ENCODE measurements around the gene RBP3. TPM values are rescaled to one million over a fixed set of nuclear protein-coding genes. Genes with fewer than 3 reads are reported as not detected.

The RBP3 gene
- total RNA-seq, result not detected

- H3K4me1 Mint-ChIP-seq, result no peaks in the 10 kb centered on the region
- H3K27ac Mint-ChIP-seq, result no peak within 1 kb of the TSS
- H3K9me3 Mint-ChIP-seq (ENCODE audit: low read depth), result no peaks in the 10 kb centered on the region
- intact Hi-C loops (cut with DNase I, micrococcal nuclease), result no loop called here
- DNase-seq (no peak), ATAC-seq (no peak)
- H3K27me3 Mint-ChIP-seq, result no peaks in the 10 kb centered on the region
- CTCF ChIA-PET, result interaction anchor here (1.0 kb wide), 2 partner anchors 29 to 37 kb away, joined by 3 read pairs; no protein-coding TSS in a partner anchor
- H3K36me3 Mint-ChIP-seq (ENCODE audit: low read depth), result no peaks in the 10 kb centered on the region
- no peak within 1 kb of the TSS for H3K4me3 Mint-ChIP-seq
- POLR2A ChIA-PET, result no interaction called here
Observed at GRCh38 chr10:47348138-47348651, at the start of gene RBP3. RBP3 (plus strand) TSS chr10:47348363; CDS start chr10:47348485, 122 bp downstream.

GRCh38 chr10:47298715-47299114 is 49.4 kb upstream of the RBP3 start:
- ATAC-seq, result no peak
- no peaks in the 10 kb centered on the region for H3K9me3 Mint-ChIP-seq (ENCODE audit: low read depth)
- no peak overlapping the region for H3K4me3 Mint-ChIP-seq
- CTCF ChIA-PET, result interaction anchor here (0.8 to 3.6 kb wide), 3 partner anchors 12 to 76 kb away, joined by 3 to 11 read pairs (median 4); no protein-coding TSS in a partner anchor
- POLR2A ChIA-PET, result interaction anchor here (0.7 kb wide), 1 partner anchor 13 kb away, joined by 3 read pairs; no protein-coding TSS in a partner anchor
- no peak overlapping the region for H3K27ac Mint-ChIP-seq
- no peak for DNase-seq
- H3K36me3 Mint-ChIP-seq (ENCODE audit: low read depth), result no peaks in the 10 kb centered on the region
- H3K27me3 Mint-ChIP-seq, result peaks cover 8% of the 10 kb centered on the region
- H3K4me1 Mint-ChIP-seq, result peaks cover 13% of the 10 kb centered on the region
- intact Hi-C loops (cut with DNase I, micrococcal nuclease), result no loop called here

- CTCF ChIA-PET, result interaction anchor here (0.6 to 0.7 kb wide), 3 partner anchors 21 to 252 kb away, joined by 3 read pairs; no protein-coding TSS in a partner anchor
- Mint-ChIP-seq H3K27ac (peak within 1 kb of the TSS; percentile 16), H3K4me3 (peak within 1 kb of the TSS; percentile 60), H3K27me3 (peaks cover 8% of the 10 kb centered on the region), H3K9me3 (ENCODE audit: low read depth) (no peaks in the 10 kb centered on the region), H3K4me1 (peaks cover 13% of the 10 kb centered on the region), H3K36me3 (ENCODE audit: low read depth) (no peaks in the 10 kb centered on the region)
- POLR2A ChIA-PET, result no interaction called here
- intact Hi-C loops (cut with DNase I, micrococcal nuclease), result loop anchor here in 1 of 2 experiments (10.0 kb wide), 1 partner anchor 95 kb away; no protein-coding TSS in a partner anchor
- DNase-seq (peak; percentile 49), ATAC-seq (peak; percentile 47)
Observed at GRCh38 chr10:47299611-47300428, 48.3 kb upstream of the RBP3 start, which contains the start of gene GDF10. GDF10 (plus strand) TSS chr10:47300197; CDS start chr10:47300652, 455 bp downstream.

- Mint-ChIP-seq H3K27me3 (peaks cover 8% of the 10 kb centered on the region), H3K4me3 (peak overlapping the region; percentile 60), H3K4me1 (peaks cover 13% of the 10 kb centered on the region), H3K27ac (no peak overlapping the region), H3K36me3 (ENCODE audit: low read depth) (no peaks in the 10 kb centered on the region), H3K9me3 (ENCODE audit: low read depth) (no peaks in the 10 kb centered on the region)
- ATAC-seq (peak; percentile 10), DNase-seq (no peak)
- intact Hi-C loops (cut with DNase I, micrococcal nuclease), result loop anchor here in 1 of 2 experiments (10.0 kb wide), 1 partner anchor 96 kb away; no protein-coding TSS in a partner anchor
- ChIA-PET POLR2A (no interaction called here), CTCF (interaction anchor here (0.7 to 1.4 kb wide), 3 partner anchors 11 to 82 kb away, joined by 3 read pairs; no protein-coding TSS in a partner anchor)
Observed at GRCh38 chr10:47300429-47300931, 47.7 kb upstream of the RBP3 start.

- Mint-ChIP-seq H3K27ac (no peak overlapping the region), H3K27me3 (peaks cover 8% of the 10 kb centered on the region), H3K4me1 (peaks cover 19% of the 10 kb centered on the region), H3K36me3 (ENCODE audit: low read depth) (no peaks in the 10 kb centered on the region), H3K4me3 (no peak overlapping the region), H3K9me3 (ENCODE audit: low read depth) (no peaks in the 10 kb centered on the region)
- CTCF ChIA-PET, result interaction anchor here (0.8 to 1.4 kb wide), 2 partner anchors 10 to 277 kb away, joined by 3 read pairs; no protein-coding TSS in a partner anchor
- ATAC-seq, result no peak
- POLR2A ChIA-PET, result no interaction called here
- intact Hi-C loops (cut with DNase I, micrococcal nuclease), result loop anchor here in 1 of 2 experiments (10.0 kb wide), 1 partner anchor 97 kb away; no protein-coding TSS in a partner anchor
- DNase-seq, result no peak
Observed at GRCh38 chr10:47301833-47302232, 46.3 kb upstream of the RBP3 start.

- Mint-ChIP-seq H3K9me3 (ENCODE audit: low read depth) (no peaks in the 10 kb centered on the region), H3K36me3 (ENCODE audit: low read depth) (no peaks in the 10 kb centered on the region), H3K27me3 (peaks cover 8% of the 10 kb centered on the region), H3K4me1 (peaks cover 24% of the 10 kb centered on the region), H3K4me3 (no peak overlapping the region), H3K27ac (no peak overlapping the region)
- intact Hi-C loops (cut with DNase I, micrococcal nuclease), result loop anchor here in 1 of 2 experiments (10.0 kb wide), 1 partner anchor 98 kb away; no protein-coding TSS in a partner anchor
- DNase-seq (no peak), ATAC-seq (no peak)
- CTCF ChIA-PET, result interaction anchor here (0.8 to 1.5 kb wide), 3 partner anchors 10 to 301 kb away, joined by 3 to 10 read pairs (median 4); no protein-coding TSS in a partner anchor
- POLR2A ChIA-PET, result no interaction called here
Observed at GRCh38 chr10:47303105-47303504, 45.1 kb upstream of the RBP3 start.

- Mint-ChIP-seq H3K36me3 (ENCODE audit: low read depth) (no peaks in the 10 kb centered on the region), H3K27ac (no peak overlapping the region), H3K4me3 (no peak overlapping the region), H3K27me3 (peaks cover 8% of the 10 kb centered on the region), H3K4me1 (peaks cover 24% of the 10 kb centered on the region), H3K9me3 (ENCODE audit: low read depth) (no peaks in the 10 kb centered on the region)
- ChIA-PET CTCF (interaction anchor here (1.3 to 1.5 kb wide), 2 partner anchors 9 to 256 kb away, joined by 4 to 10 read pairs; no protein-coding TSS in a partner anchor), POLR2A (no interaction called here)
- DNase-seq, result no peak
- intact Hi-C loops (cut with DNase I, micrococcal nuclease), result loop anchor here in 1 of 2 experiments (10.0 kb wide), 1 partner anchor 99 kb away; no protein-coding TSS in a partner anchor
- no peak for ATAC-seq
Observed at GRCh38 chr10:47303866-47304265, 44.3 kb upstream of the RBP3 start.

- Mint-ChIP-seq H3K27ac (no peak overlapping the region), H3K27me3 (peaks cover 4% of the 10 kb centered on the region), H3K4me3 (no peak overlapping the region), H3K9me3 (ENCODE audit: low read depth) (no peaks in the 10 kb centered on the region), H3K36me3 (ENCODE audit: low read depth) (no peaks in the 10 kb centered on the region), H3K4me1 (peaks cover 18% of the 10 kb centered on the region)
- ChIA-PET POLR2A (no interaction called here), CTCF (interaction anchor here (0.9 to 1.5 kb wide), 3 partner anchors 9 to 281 kb away, joined by 3 read pairs; no protein-coding TSS in a partner anchor)
- DNase-seq (no peak), ATAC-seq (no peak)
- intact Hi-C loops (cut with DNase I, micrococcal nuclease), result loop anchor here in 1 of 2 experiments (10.0 kb wide), 1 partner anchor 101 kb away; no protein-coding TSS in a partner anchor
Observed at GRCh38 chr10:47305566-47305965, 42.6 kb upstream of the RBP3 start.

GRCh38 chr10:47306387-47307210 is 41.6 kb upstream of the RBP3 start:
- Mint-ChIP-seq H3K4me3 (no peak overlapping the region), H3K27ac (no peak overlapping the region), H3K36me3 (ENCODE audit: low read depth) (no peaks in the 10 kb centered on the region), H3K9me3 (ENCODE audit: low read depth) (no peaks in the 10 kb centered on the region), H3K27me3 (no peaks in the 10 kb centered on the region), H3K4me1 (peaks cover 25% of the 10 kb centered on the region)
- ATAC-seq (no peak), DNase-seq (no peak)
- POLR2A ChIA-PET, result no interaction called here
- intact Hi-C loops (cut with DNase I, micrococcal nuclease), result loop anchor here in 1 of 2 experiments (10.0 kb wide), 1 partner anchor 102 kb away; no protein-coding TSS in a partner anchor
- CTCF ChIA-PET, result interaction anchor here (0.6 to 1.5 kb wide), 6 partner anchors 8 to 282 kb away, joined by 3 to 6 read pairs (median 3); no protein-coding TSS in a partner anchor

- ATAC-seq, result no peak
- Mint-ChIP-seq H3K27me3 (no peaks in the 10 kb centered on the region), H3K4me1 (peaks cover 30% of the 10 kb centered on the region), H3K4me3 (no peak overlapping the region), H3K9me3 (ENCODE audit: low read depth) (no peaks in the 10 kb centered on the region), H3K27ac (no peak overlapping the region), H3K36me3 (ENCODE audit: low read depth) (no peaks in the 10 kb centered on the region)
- intact Hi-C loops (cut with DNase I, micrococcal nuclease), result loop anchor here in 1 of 2 experiments (10.0 kb wide), 1 partner anchor 103 kb away; no protein-coding TSS in a partner anchor
- ChIA-PET POLR2A (no interaction called here), CTCF (interaction anchor here (0.8 to 2.3 kb wide), 2 partner anchors 232 to 260 kb away, joined by 3 to 21 read pairs; no protein-coding TSS in a partner anchor)
- no peak for DNase-seq
Observed at GRCh38 chr10:47307381-47307780, 40.8 kb upstream of the RBP3 start.

Data from activated CD4-positive, alpha-beta T cell treated with anti-CD3 and anti-CD28 coated beads for 36 hours (primary cell).